Activated CD8-positive, alpha-beta memory T cell treated with anti-CD3 and anti-CD28 coated beads, Interleukin-2, amount 50 U/mL, for 1 hour (primary cell): ENCODE data around the gene PRPSAP1.
A peak's percentile ranks its signal among the peaks of the same experiment; 100 is the strongest.
"Not testable (repeated sequence)": the region's sequence is repeated elsewhere in the genome, so short reads cannot be mapped to it uniquely, and the experiment has no call there.

Experiments used
- DNase-seq: peaks from one replicate; pipeline ENCODE4 v3.0.0-alpha.2; 2020; ENCODE audit errors: extremely low read depth

PRPSAP1 gene

DNA sequence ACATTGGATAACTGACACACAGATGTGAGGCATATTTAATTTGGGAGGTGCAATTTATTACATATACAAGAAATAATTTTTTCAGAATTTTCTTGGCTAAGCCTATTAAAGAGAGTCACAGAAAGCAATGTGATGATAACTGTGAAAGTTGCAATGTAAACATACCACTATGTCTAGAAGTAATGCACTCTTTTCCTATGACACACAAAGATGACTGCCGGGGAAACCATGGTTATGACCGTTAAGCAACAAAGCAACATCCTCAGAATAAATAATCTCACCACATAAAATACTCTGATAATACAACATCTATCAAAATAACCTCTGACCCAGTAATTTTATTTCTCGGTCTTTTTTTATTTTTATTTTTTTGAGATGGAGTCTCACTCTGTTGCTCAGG lies 35.1 kb downstream of the PRPSAP1 start:
- no peak for DNase-seq

DNA sequence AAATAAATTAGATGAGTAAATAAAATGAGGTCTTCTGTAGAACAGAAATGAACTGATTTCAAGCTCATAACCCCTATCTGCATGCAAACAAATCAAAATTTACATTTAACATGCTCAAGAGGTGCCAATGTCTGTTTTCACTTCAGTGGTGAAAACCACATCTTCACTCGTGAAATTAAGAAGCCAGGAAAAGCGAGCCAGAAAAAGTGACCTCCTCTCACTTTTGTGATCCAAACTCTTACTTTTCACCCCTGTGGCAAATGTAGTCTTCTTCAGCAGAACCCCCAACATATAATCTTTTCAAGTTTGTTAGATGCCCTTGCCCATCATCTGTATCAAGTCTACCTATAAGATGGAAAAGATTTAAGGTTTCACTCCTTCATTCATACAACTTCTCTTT lies 36.2 kb downstream of the PRPSAP1 start:
- DNase-seq = no peak

DNA sequence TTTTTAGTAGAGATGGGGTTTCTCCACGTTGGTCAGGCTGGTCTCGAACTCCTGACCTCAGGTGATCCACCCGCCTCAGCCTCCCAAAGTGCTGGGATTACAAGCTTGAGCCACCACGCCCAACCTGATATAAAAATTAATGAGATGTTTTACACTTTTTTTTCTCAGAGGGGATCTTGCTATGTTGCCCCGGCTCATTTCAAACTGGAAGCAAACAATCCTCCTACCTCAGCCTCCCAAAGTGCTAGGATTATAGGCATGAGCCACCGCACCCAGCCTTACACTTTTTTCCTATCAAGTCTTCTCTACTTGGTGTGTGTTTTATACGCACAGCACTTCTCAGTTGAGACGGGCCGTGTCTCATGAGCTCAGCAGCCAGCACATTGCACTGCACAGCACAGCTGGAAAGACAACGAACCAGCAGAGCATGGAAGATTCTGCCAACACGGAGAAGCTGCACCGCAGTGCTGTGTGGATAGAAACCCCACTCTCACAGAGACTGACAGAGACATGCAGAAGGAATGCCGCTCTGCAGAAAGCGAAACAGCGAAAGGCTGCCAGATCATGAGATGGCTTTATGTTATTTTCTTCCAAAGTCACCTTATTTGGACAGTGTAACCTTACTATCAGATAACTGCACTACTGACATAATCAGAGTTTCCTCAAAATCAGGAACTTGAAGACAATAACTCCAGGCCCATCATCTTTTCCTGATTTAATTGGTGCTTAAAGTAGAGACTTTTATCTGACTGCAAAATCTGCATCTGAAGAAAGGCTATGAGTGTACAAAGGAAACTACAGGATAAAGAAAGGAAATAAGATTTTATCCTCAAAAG lies 39.1 kb downstream of the PRPSAP1 start:
- DNase-seq = no peak

DNA sequence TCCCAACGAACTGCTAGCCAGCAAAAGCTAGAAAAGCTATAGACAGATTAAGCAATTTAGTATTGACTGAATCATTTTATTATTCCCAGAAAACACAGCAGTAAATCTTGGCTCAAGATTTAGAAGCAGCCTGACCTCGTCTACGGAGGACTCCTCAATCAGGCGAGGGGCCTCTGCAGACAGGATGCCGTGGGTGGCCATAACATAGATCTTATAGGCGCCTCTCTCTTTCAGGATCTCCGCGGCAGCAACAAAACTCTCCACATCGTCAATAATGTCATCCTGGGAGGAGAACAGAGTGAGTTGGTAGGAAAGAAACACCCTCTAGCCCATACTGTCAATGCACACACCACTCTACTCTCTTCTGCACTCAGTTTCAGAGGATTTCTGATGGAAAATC lies 41.0 kb downstream of the PRPSAP1 start:
- no peak for DNase-seq

DNA sequence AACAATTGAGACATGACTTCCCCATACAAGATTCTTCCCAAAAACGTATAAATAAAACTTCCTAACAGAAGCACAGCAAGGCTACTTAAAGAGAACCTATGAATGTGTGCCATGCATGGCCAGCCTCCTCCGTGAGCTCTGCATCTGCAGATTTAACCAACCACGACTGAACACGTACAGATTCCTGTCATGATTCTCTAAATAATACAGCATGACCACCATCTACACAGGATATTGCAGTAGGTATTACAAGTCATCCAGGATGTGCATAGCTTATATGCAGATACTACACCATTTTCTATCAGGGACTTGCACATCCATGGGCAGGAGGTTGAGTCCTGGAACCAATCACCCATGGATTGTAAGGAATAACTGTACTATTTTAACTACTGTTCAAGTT lies 44.3 kb downstream of the PRPSAP1 start:
- DNase-seq = no peak

DNA sequence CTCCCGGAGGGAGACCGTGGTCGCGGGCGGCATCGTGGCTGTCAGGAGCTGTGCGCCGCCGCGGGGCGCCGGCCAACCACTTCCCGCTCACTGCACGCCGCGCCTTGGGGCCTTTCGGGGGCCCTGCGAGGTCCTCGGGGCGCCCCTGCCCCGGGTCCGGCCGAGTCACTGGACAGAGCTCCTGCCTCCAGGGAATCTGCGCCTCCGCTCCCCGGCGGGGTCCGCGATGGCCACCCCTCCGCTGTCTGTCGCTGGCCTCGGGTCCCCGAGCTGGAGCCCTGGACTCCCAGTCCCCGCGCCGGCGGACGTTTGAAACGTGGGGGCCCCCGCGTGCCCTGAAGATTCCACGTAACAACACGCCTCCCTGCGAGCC lies 45.8 kb downstream of the PRPSAP1 start, which contains the start of gene QRICH2:
TSS of gene QRICH2 (minus strand) at position 311 of the 373 bp plus-strand sequence. CDS start at position 33, 278 bp downstream.
- DNase-seq = no peak

DNA sequence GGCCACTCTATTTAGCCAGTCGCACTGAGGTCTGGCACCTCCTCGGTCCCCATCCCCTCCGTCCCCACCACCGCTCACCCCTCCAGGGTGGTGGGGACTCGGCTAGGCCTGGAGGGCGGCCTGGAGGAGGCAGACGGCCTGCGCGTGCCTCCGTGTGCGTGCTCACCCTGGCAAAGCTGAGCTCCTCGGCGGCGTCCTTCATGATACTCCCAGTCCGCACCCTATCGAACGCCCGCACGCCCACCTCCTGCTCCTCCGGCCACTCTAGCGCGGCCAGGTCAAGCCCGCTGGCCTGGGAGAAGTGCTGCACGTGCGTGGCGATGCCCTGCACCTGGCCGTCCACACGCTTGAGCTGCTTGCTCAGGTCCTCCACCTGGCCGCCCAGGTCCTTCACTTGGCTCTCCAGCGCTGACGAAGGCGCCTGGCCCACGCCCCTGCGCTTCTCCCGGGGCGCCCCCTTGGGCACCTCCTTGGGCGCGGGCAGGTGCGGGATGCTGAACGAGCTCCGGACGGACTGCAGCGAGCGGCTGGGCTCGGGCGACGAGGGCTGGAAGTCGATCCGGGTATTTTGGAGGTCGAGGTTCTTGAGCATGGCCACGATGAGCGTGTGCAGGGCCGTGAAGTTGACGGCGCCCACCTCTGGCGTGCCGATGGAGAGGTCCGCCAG lies 46.3 kb downstream of the PRPSAP1 start:
- no peak for DNase-seq

DNA sequence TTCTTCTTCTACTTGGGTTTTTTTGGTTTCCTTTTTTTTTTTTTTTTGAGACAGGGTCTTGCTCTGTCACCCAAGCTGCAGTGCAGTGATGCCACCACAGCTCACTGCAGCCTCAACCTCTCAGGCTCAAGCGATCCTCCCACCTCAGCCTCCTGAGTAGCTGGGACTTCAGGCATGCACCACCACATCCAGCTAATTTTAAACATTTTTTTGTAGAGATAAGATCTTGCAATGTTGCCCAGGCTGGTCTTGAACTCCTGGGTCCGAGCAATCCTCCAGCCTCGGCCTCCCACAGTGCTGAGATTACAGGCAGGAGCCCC lies 48.6 kb downstream of the PRPSAP1 start:
- not testable (repeated sequence) for DNase-seq

DNA sequence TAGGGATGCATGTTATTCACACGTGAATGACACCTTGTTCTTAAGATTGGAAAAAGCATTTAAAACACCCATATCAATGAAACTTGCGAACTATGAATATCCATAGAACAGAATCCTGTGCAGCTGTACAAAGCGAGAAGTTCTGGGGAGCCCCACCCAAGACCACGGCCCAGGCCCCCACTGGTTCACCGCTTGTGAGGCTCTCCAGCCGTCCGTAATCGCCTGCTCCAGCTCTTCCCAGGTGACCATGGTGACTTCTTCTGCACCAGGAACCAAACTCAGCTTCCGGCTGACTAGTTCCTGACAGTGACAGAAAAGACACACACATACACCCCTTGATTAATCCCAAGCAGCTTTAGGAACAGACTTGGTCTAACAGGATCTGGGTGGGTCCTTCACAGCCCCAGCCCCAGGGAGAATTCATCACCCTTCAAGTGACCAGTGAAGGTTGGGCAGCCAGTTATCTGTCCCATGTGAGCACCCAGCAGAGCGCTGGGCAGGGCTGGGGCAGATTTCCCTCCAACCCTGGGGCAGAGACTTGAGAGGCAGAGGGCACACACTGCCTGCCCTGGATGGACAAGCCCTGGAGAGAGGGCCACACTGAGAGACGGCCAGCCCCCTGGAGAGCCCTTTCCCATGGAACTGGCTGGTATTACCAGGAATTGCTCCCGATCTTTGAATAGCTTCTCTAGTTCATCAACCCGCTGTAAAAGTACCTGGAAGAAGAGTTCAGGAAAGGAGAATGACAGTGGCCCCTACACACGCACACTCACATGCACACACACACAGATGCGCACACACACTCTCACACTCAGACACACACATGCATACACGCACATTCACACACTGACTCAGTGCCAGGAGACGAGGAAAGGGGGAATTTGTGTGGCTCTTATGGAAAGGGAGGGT lies 49.2 kb downstream of the PRPSAP1 start:
- no peak for DNase-seq

DNA sequence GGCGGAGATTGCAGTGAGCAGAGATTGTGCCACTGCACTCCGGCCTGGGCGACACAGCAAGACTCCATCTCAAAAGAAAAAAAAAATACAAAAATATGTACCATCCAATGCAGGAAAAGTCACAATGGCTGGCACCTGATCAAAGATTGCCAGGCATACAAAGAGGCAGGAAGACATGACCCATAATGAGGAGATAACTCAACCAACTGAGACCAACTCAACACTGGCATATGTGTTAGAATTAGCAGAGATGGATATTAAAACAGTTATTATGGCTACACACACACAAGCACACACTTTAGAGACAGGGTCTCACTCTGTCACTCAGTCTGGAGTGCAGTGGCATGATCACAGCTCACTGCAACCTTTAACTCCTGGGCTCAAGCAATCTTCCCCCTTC lies 56.3 kb downstream of the PRPSAP1 start:
- DNase-seq = no peak

DNA sequence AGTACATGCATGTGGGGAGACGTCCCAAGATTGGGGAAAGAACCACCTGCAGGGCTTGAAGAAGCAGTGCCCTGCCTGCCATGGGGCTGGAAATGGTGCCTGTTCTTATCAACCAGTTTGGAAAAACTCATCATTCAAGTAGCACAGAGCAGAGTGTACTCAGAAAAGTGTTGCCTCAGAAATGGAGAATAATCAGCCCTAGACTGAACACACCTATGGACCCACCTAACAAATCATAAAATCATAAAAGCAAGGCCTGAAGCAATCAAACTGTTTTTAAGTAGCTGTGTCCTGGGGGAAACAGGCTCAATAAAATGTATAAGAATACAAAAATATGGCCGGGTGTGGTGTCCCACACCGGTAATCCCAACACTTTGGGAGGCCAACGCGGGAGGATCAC lies 56.8 kb downstream of the PRPSAP1 start:
- DNase-seq = no peak

DNA sequence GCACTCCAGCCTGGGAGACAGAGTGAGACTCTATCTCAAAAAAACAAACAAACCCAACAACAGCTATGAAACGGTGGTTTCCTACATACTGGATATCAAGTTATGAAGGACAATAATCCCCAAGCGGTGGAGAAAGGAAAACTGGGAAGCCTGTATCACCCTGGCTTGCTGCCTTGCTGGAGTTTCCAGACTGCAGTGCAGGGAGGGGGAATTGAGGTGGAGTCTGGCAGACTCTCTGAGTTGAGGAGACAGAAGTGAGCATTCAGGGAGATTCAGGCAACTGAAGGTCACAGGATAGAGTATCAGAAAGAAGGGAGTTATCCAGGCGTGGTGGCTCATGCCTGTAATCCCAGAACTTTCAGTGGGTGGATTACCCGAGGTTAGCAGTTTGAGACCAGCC lies 57.5 kb downstream of the PRPSAP1 start:
- no peak for DNase-seq

DNA sequence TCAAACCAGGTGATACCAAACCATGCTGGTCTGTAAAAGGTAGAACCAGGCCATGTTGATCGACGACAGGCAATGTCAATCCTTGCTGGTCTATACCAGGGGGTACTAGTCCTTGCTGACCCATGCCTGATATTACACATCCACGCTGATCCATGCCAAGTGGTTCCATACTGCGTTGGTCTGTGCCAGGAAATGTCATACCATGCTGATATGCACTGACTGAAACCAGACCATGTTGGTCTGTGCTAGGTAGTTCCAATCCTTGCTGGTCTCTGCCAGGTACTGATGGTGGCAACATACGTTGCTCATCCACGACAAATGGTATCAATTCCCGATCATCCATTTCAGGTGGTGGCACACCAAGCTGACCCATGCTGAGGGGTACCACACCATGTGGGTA lies 60.6 kb downstream of the PRPSAP1 start:
- no peak for DNase-seq

DNA sequence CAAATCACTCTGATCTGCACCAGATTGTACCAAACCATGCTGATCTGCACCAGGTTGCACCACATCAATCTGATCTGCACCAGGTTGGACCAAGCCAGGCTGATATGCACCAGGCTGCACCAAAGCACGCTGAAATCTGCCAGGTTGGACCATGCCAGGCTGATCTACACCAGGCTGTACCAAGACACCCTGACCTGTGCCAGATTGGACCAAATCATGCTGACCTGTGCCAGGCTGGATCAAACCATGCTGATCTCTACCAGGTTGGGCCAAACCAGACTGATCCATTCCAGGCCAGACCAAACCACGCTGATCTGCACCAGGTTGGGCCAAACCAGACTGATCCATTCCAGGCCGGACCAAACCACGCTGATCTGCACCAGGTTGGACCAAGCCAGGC lies 61.1 kb downstream of the PRPSAP1 start:
- no peak for DNase-seq

DNA sequence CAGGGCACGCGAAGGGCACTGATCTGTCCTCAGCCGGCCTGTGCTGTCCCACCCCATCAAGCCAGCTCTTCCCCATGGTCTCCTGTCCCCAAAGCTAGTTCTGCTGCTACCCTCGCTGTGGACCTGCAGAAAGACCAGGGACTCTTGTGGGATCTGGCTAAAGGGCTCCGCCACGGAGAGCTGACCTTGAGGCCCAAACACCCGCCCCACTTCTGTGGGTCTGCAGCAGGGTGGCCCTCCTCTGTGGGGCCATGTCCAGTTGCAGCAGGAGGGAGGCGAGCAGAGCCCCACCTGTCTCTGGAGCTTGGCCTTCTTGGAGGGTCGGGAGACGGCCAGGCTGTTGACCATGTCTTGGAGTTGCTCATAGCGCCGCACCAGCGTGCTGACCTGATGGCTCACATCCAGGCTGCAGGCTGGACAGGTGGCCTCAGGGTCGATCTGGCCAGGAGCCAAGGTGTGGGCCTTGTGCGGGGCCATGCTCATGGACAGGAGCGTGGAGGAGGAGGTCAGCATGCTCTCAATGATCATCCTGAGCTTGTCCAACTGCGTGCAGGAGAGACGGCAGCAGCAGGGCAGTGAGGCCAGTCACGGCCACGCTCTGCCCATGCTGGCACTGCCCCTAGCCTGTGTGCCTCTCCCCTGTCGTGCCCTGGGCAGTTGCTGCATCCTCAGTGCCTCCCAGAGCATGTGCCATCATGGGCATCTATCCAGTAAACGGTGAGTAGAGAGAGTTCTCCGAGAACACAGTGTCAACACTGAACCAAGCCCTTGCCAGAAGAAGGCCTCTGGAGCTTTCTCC lies 71.9 kb downstream of the PRPSAP1 start:
- no peak for DNase-seq

DNA sequence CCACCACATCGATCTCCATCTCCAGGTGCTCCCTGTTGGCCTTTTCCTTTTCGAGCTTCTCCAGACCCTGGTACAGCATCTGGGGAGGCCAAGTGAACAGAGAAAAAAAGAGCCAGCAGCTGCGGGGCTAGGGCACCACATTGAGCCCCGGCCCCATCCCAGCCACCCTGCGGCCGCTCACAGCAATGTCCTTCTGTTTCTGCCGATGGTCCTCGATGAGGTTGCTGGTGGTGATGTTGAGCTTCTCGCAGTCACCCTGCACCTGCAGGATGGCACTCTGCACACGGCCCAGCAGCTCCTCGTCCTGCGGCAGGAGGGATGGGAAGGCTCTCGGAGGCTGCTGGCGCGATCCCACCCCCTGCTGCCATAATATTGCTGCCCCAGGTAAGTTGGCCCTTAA lies 73.1 kb downstream of the PRPSAP1 start:
- no peak for DNase-seq

DNA sequence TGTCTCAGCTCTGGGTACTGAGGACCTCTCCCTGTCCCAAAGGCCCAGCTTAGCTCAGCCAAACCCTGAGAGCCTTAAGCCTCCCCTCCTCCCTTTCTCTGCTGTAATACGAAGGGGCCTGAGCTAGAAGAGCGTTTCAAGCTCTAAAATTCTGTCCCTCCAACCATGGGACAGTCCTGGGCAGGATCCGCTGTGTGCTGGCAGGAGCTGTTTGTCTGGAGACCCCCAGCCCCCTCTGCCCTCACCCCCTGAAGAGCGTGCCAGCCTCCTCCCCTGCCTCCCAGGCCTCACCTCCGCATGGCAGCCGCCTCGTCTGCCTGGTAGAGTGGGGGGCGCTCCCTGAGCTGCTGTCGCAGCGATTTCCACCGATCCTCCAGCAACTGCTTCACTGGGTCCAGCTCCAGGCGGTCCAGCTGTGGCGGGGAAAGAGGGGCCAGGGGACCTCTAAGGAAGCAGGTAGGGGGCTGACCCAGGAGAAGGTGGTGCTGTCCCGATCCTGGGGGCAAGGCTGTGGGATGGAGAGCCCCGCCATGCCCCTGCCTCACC lies 73.9 kb downstream of the PRPSAP1 start:
- no peak for DNase-seq

DNA sequence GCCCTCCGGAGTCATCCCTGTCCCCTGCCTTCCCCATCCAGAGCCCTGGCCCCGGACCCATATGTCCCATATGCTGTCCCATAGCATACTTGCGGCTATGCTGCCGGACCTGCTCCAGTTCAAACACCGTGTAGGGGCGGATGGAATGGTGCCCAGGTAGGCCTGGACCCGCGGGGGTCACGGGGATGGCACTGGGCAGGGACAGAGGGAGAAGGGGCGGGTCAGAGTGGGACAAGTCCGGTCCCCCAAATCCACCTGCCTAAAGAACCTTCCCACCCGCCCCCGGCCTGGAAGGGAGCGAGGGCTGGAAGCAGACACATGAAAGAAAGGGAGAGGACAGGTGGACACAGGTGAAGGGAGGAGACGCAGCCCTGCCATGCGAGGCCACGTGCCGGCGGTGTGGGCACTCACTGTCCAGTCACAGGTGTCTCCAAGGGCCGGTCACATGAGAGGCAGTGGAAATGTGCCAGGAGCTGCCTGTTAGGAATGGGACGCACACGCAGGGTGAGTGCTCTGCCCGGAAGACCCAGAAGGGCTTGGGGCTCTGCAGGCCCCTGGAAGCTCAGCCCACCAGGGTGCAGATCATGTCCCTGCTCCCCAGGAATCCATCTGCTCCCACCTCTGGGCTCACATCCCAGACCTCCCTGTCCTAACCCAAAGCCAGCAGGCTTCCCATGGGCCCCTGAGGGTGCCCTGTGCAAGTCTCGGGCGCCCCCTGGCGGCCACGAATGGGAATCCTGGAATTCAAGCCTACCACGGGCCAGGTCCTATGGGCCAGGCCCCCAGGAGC lies 74.6 kb downstream of the PRPSAP1 start:
- DNase-seq = peak; percentile 47

DNA sequence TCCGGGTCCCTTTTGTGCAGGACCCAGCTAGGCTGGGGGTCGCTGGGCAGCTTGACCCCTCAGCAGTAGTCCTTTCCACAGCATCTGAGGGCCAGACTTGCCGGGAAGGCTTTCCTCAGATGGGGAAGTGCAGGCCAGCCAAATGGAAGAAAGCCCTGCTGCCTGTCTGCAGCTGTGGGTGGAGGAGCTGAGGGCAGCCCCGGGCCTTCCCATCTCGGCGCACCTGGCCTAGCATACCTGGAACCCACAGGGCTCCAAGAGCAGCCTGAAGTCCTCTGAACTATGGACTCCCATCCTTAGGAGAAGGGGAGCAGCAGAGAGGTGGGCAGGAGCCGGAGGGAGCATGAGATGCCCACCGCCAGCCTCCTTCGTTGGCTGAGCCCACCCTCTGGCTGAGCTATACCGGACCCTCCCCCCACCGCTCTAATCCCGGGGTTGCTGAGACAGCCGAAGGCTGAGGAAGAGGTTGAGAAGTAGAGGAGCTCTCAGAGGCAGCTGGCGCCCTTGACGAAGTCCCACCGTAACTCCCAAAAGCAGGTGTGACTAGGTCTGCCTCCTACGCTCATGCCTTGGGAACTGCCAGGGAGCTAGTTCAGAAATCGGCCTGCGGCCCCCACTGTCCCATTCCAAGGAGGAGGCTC lies 75.3 kb downstream of the PRPSAP1 start:
- DNase-seq = no peak
